Left ventricle myocardium superior (tissue), 1 donor: ENCODE data around the gene CATSPER3. TPM values are rescaled to one million over a fixed set of nuclear protein-coding genes. Genes with fewer than 3 reads are reported as not detected.
"Not testable (repeated sequence)": the region's sequence is repeated elsewhere in the genome, so short reads cannot be mapped to it uniquely, and the experiment has no call there.

Experiments used
- ATAC-seq: fragments of 200-7000 bp; cut with Tn5 transposase; one replicate; pipeline ENCODE4 v1.9.1; 2020; ENCODE audit warnings: mild to moderate bottlenecking, moderate library complexity
- DNase-seq: peaks from one replicate; pipeline ENCODE4 v3.0.0-alpha.2; 2020
- intact Hi-C: fragments of 100-400 bp; cut with micrococcal nuclease; formaldehyde crosslinking; loops from one replicate; pipeline ENCODE4 v1.11.0; 2022
- total RNA-seq: library from RNA; stranded (reverse); fragmentation: NEBNext Ultra II Directional; extraction: Animal tissue kit (Norgen Biotek cat#: 25700); gene quantifications from one replicate; pipeline ENCODE4 v1.2.1, GENCODE V29; 2021
- donor health status: DM: no; HTN: yes; CAD: no; lungs with severe emphysema.

The CATSPER3 gene
- total RNA-seq, 1 donor from 2014 or later, result 0.74 TPM

DNA sequence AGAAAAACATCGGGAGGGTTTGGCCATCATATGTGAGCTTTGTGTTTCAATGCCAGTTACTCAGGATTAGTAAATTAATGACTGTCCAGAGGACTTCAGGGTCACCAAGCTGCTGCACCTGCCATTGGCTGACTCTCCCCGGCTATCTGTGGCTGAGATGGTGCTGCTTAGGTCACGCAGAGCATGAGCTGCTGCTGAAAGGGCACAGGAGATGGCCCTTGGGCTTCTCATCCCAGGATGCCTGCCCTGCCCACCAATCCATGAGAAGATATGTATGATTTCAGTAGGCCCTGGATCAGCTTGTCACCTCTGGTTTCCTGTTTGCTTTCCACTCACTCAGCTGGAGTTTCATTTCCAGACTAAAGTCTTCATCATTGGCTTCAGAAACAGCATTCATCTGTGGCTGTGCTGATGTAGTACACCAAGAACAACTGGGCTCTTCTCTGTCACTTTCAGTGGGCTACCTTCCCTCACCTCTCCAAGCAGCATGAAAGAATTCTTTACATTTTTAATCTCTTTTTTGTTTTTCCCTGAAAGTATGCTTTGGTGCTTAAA is 2.4 kb upstream of the CATSPER3 start:
- ATAC-seq, result no peak
- intact Hi-C loops, result no loop called here

GRCh38 chr5:134968055-134968454 is 348 bp downstream of the CATSPER3 start:
- DNase-seq (no peak), ATAC-seq (no peak)
- intact Hi-C loops, result no loop called here

More for the DNA sequence above, 2.4 kb upstream of the CATSPER3 start:
- no peak for DNase-seq

GRCh38 chr5:134969166-134969565 is 1.5 kb downstream of the CATSPER3 start:
- intact Hi-C loops, result no loop called here
- no peak for DNase-seq
- ATAC-seq, result no peak

DNA sequence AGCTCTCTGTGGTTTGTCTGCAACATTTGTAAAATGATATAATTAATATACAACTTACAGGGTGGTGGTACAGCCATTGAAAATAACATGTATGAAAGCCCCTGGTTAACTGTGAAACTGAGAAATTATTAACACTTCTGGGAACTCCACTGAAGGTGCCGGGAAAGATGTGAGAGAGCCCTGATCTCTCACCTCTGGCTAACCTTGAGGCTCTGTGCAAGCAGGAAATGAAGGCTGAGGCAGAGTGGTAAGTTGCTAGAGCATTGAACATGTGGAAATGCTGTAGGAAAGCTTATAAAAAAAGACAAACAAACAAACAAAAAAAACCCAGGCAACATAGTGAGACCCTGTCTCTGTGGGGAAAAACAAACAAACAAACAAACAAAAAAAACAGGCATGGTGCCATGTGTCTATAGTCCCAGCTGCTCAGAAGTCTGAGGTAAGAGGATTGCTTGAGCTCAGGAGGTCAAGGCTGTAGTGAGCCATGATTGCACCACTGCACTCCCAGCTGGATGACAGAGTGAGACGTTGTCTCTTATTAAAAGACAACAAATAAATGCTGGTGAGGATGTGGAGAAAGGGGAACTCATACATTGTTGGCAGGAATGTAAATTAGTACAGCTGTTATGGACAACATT is 7.5 kb downstream of the CATSPER3 start:
- ATAC-seq (no peak), DNase-seq (no peak)
- intact Hi-C loops, result no loop called here

GRCh38 chr5:134975843-134976242 is 8.1 kb downstream of the CATSPER3 start:
- DNase-seq (no peak), ATAC-seq (no peak)
- intact Hi-C loops, result no loop called here

DNA sequence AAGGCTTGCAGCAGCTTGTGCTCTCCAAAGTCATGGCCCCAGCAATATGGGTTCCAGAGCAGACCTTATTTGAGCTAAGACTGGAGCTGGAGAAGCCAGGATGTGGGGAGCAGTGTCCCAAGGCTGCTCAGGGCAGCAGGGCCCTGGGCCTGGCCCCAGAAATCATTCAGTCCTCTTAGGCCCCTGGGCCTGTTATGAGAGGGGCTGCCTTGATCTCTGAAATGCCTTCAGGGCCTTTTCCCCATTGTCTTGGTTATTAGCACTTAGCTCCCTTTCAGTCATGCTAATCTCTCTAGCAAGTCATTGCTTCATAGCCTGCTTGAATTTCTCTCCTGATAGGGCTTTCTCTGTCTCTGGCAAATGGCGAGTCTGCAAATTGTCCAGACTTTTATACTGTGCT is 9.1 kb downstream of the CATSPER3 start:
- ATAC-seq, result no peak
- DNase-seq, result no peak
- intact Hi-C loops, result no loop called here

GRCh38 chr5:134979416-134979815 is 11.7 kb downstream of the CATSPER3 start:
- no peak for DNase-seq
- ATAC-seq, result no peak
- intact Hi-C loops, result no loop called here

DNA sequence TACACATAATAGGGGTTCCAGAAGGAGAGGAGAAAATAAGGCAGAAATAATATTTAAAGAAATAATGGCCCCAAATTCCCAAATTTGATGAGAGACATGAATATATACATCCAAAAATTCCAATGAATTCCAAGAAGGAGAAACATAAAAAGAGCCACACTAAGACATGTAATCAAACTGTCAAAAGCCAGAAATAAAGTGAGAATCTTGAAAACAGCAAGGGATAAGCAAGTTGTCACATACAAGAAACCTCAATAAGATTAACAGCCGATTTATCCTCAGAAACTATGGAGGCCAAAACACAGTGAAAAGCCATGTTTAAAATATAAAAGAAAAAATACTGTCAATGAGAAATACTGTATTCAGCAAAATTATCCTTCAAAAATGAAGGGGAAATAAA is 14.5 kb downstream of the CATSPER3 start:
- DNase-seq, result no peak
- intact Hi-C loops, result no loop called here
- no peak for ATAC-seq

- DNase-seq (no peak), ATAC-seq (no peak)
- intact Hi-C loops, result no loop called here
These were observed 21.6 kb downstream of the CATSPER3 start for GRCh38 chr5:134989266-134989830.

DNA sequence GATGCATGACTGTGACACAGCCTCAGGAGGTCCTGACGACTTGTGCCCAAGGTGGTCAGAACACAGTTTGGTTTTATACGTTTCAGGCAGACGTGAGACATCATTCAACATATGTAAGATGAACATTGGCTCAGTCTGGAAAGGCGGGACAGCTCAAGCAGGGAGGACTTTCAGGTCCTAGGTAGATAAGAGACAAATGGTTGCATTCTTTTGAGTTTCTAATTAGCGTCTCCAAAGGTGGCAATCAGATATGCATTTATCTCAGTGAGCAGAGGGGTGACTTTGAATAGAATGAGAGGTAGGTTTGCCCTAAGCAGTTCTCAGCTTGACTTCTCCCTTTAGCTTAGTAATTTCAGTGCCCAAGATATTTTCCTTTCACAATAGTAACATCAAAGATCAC is 22.5 kb downstream of the CATSPER3 start:
- ATAC-seq, intact Hi-C loops, DNase-seq: not testable (repeated sequence)

- no peak for ATAC-seq
- intact Hi-C loops, result no loop called here
- DNase-seq, result no peak
These were observed 24.4 kb downstream of the CATSPER3 start for GRCh38 chr5:134992148-134992547.

DNA sequence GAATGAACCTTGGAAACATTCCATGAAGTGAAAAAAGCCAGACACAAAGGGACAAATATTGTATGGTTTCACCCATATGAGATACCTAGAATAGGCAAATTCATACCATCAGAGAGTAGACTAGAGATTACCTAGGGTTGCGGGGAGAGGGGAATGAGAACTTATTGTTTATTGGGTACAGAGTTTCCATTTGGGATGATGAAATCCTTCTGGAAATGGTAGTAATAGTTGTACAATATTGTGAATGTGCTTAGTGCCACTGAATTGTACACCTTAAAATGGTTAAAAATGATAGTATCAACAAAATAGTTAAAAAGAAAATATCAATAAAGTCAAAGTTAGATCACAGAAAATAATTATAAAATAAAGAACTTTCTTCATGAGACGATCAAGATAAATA is 25.5 kb downstream of the CATSPER3 start:
- intact Hi-C loops, result no loop called here
- ATAC-seq (no peak), DNase-seq (no peak)

GRCh38 chr5:134994560-134995156 is 27.0 kb downstream of the CATSPER3 start:
- intact Hi-C loops, result no loop called here
- DNase-seq, result no peak
- ATAC-seq, result no peak

DNA sequence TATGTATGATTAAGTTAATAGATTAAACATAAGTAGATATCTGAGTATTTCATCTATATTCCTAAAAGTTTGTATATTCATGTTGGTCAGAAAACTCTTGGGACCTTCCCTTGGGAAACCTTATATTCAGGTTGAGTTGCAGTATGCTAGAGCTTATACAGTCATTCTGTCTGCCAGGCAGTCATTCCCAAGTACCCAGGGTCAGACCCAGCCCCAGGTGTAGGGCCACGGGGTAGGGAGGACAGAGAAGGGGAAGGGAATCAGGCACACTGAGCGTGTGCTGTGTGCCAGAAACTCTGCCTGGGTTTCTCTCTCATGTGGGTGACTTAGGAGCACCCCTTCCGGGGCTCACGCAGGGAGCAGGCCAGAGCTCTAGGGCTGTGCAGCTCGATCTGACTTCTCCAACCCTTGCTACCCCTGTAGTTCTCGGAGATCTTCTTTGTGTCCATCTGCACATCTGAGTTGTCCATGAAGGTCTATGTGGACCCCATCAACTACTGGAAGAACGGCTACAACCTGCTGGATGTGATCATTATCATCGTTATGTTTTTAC is 28.2 kb downstream of the CATSPER3 start:
- DNase-seq, result no peak
- intact Hi-C loops, result no loop called here
- ATAC-seq, result no peak

GRCh38 chr5:134997015-134997414 is 29.3 kb downstream of the CATSPER3 start:
- no peak for ATAC-seq
- intact Hi-C loops, result no loop called here

DNA sequence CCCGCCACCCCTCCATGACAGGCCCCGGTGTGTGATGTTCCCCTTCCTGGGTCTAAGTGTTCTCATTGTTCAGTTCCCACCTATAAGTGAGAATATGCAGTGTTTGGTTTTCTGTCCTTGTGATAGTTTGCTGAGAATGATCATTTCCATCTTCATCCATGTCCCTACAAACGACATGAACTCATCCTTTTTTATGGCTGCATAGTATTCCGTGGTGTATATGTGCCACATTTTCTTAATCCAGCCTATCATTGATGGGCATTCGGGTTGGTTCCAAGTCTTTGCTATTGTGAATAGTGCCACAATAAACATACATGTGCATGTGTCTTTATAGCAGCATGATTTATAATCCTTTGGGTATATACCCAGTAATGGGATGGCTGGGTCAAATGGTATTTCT is 30.4 kb downstream of the CATSPER3 start:
- DNase-seq, ATAC-seq, intact Hi-C loops: not testable (repeated sequence)

More at GRCh38 chr5:134997015-134997414, 29.3 kb downstream of the CATSPER3 start:
- no peak for DNase-seq

DNA sequence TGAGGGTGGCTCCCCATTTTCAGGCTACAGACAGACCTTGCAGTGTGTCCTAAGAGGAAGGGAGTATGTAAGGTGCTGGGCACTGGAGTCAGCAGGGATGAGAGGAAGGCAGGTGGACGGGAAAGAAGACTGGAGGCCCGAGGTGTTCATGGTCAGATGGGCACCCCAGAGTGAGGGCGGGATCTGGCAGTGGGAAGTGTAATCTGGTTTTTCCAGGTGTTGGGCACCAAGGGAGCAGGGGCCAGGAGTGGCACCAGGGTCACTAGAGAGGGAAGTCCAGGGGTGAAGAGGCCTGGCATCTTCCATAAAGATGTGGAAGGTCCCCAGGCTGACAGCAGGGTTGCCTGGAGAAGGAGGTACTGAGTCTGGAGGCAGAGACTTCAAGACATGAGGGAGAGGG is 36.7 kb downstream of the CATSPER3 start:
- DNase-seq (no peak), ATAC-seq (no peak)
- intact Hi-C loops, result no loop called here

DNA sequence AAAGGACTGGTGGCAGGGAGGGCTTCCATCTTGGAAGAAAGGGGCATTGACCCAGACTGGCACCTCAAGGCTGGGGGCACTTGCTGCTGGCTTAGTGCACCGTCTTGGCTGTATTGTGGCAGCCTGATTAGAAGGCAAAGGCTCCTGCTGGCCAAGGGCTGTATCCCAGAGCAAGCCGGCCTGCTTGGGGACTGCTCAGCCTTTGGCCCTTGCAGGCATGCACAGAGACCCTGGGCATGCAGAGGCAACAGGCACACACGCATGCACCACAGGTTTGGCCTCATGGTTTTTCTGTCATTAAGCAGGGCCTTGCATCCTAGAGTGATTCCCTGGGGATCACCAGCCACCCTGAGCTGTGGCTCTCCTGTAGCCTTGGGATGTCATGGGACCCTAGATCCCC is 37.4 kb downstream of the CATSPER3 start:
- no peak for ATAC-seq
- DNase-seq, result no peak
- intact Hi-C loops, result no loop called here

- DNase-seq (no peak), ATAC-seq (no peak)
- intact Hi-C loops, result no loop called here
These were observed 39.6 kb downstream of the CATSPER3 start for GRCh38 chr5:135007305-135007704.

DNA sequence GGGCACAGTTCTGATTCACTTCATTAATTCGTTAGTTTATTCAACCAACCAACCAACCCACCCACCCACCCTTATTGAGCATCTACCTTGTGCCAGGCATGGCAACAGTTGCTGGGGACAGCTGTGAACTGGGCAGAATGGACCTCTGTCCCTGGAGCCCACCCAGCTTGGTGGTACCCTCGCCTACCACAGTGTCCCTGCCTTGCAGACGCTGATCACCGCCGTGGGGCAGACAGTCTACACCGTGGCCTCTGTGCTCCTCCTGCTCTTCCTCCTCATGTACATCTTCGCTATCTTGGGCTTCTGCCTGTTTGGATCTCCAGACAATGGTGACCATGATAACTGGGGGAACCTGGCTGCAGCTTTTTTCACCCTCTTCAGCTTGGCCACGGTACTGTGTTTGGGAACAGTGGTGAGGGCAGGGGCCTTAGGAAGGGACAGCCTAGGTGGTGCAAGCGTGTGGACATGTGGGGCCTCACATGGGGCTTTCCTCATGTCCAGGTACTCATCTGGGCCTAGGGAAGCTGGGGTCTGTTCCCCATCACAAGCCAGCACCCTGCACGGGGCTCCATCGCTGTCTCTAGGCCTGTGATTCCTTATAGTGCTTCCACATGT is 40.1 kb downstream of the CATSPER3 start:
- intact Hi-C loops, result no loop called here
- DNase-seq (no peak), ATAC-seq (no peak)
